IPS-NIHi11 (cell line): ENCODE measurements around the gene HOXA3.

Experiments
- DNase-seq: peaks from one replicate; pipeline ENCODE4 v3.0.0; 2012; ENCODE audit warnings: mixed read lengths, low spot score

The HOXA3 gene

GRCh38 chr7:27178366-27178765, 26.0 kb upstream of the HOXA3 start:
- DNase-seq, result no peak

- no peak for DNase-seq
These were observed 25.5 kb upstream of the HOXA3 start for GRCh38 chr7:27177795-27178320.

- no peak for DNase-seq
These were observed 24.8 kb upstream of the HOXA3 start for GRCh38 chr7:27176962-27177794.

- DNase-seq, result no peak
These were observed 24.1 kb upstream of the HOXA3 start for GRCh38 chr7:27176524-27176845.

GRCh38 chr7:27175626-27176523, 23.5 kb upstream of the HOXA3 start:
- DNase-seq, result peak; percentile 10

- peak; percentile 12 for DNase-seq
These were observed 22.7 kb upstream of the HOXA3 start for GRCh38 chr7:27174874-27175625.

- peak; percentile 33 for DNase-seq
These were observed 21.8 kb upstream of the HOXA3 start, which contains the start of gene HOXA10 for GRCh38 chr7:27173956-27174873. HOXA10 (minus strand) TSS chr7:27174320; CDS start chr7:27174306, 14 bp downstream.

- peak; percentile 39 for DNase-seq
These were observed 21.1 kb upstream of the HOXA3 start for GRCh38 chr7:27173511-27173955.

GRCh38 chr7:27172823-27173510, 20.6 kb upstream of the HOXA3 start:
- peak; percentile 22 for DNase-seq

- DNase-seq, result no peak
These were observed 20.0 kb upstream of the HOXA3 start for GRCh38 chr7:27172315-27172774.

- DNase-seq, result no peak
These were observed 19.4 kb upstream of the HOXA3 start for GRCh38 chr7:27171637-27172314.

GRCh38 chr7:27171325-27171636, 18.9 kb upstream of the HOXA3 start:
- no peak for DNase-seq

GRCh38 chr7:27170426-27171324, 18.3 kb upstream of the HOXA3 start:
- DNase-seq, result no peak

- DNase-seq, result no peak
These were observed 17.5 kb upstream of the HOXA3 start for GRCh38 chr7:27169658-27170425.

- no peak for DNase-seq
These were observed 16.0 kb upstream of the HOXA3 start for GRCh38 chr7:27168265-27168947.

- DNase-seq, result no peak
These were observed 15.5 kb upstream of the HOXA3 start for GRCh38 chr7:27167916-27168264.
